ENCODE results near the gene FBN2.
"Not testable (repeated sequence)": the region's sequence is repeated elsewhere in the genome, so short reads cannot be mapped to it uniquely, and the experiment has no call there.

The FBN2 gene

DNA sequence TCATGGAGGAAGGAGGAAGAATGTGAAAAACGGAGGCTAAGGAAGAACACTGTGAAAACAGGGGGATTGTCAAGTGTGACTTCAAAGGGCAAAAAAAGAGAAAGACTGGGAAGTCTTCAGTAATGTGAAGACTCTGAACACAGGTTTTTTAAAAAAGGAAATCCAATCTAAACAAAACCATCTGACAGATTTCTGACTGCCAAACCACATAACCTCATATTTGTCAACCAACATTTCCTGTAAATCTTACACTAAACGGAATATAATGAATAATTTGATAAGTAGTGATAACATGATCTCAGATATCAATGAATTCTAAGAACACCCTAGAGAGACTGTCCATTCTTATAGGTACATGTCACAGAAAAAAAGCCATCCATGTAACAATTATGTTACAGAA lies 124.7 kb downstream of the FBN2 start:
- DNase-seq = no peak

DNA sequence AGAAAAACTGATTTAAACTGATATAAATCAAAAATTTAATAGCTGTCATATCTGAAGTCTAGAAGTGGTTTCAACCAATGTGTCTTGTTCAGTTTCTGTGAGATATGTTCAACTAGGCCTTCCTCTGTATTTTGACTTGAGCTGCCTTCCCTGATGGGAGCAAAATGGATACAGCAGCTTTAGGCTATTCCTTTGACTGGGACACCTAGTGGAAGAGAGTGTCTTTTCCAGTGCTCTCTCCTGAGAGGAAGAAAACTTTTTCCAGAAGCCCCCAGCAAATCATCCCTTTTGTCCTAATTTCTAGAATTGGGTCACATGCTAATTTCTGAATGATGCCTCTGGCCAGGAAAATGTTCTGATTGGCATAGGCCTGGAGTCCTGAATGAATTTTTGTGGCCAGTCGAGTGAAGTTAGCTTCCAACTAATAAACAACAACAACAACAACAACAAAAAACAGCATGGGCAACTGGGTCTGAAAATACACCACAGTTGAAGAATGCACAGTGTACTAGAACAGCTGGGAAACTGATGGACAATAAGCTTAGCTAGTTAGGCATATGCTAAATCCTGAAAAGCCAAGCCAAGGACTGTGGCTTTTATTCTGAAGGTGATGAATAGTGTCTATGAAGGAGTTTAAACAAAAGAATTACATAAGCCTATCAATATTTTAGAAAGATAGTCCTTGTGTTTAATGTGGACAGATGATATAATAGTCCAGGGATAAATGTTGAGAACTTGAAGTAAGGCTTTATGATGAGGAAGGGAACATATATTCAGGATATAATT lies 125.7 kb downstream of the FBN2 start:
- DNase-seq = no peak

DNA sequence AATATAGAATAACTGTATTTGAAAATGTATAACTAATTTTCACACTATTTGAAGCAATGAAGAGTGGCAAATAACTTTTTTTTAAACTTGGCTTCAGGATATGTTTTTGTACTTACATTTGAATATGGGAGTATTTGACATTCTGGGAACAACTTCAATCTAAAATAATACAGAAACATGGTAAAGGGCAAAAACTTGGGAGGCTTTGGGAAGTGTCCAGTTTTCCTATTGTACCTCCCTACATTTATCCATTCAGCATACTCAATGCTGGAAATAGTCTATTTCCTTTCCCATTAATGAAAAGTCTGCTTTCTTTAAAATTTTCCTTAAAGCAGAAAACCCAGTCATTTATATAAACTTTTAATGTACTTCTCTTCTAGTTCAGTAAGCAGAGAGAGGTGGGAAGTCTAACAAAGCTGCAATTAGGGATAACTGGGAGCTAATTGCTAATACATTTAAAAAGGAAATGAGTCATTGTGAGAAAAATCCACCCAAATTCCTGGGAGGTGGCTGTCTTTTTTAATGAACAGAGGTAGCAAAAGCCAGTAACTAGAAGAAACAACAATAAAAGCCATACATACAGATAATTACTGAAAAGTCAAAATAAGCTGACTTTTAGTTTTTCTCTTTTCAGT lies 128.8 kb downstream of the FBN2 start:
- no peak for DNase-seq

DNA sequence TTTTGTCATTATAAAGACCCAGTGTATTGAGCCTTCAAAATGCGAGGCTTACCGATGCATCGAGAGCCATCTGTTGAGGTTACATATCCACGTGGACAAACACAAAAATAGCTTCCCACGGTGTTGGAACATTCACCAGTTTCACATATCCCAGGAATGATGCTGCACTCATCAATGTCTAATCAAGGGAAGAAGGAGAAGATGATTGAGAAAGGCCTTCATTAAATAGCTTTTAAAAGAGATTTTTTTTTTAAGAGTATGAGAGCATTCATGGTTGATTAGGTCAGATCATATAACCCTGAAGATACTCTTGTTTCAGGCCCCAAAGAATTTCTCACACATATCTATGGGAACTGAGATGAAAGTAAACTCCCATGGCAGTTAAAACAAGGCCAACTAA lies 129.4 kb downstream of the FBN2 start:
- DNase-seq = no peak

DNA sequence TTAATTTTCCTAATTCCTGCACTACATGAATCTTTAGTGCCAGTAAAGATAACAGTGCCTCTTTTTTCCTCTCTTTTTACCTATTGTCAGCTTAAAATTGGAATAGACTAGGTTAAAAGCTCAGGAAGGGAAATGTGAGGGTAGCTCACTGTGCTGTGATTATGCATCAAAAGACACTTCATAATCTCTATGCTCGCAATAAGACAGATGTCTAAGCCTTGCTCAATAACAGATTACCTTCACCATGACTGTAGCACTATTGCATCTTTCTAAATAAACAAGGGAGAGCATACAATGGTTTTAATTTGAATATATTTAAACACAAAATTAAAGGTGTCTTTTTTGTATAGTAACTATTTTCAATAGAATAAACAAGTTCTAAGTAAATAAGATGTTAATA lies 130.1 kb downstream of the FBN2 start:
- DNase-seq = no peak

DNA sequence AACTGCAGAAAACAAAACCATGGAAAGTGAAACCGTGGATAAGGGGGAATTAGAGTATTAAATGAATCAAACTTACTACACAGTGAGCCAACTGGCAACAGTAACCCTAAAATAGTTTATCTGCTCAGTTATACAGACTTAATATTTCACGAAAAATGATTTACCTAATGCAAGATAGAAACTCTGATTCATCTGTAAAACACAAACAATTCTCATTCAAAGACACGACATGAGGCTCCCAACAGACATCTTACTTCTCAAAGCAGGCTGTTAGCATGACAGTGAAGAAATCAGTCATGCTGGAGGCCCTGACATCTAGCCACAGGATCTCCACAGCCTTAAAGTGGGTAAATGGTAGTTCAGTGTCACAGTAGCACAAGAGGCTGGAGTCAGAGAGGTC lies 131.2 kb downstream of the FBN2 start:
- DNase-seq = no peak

DNA sequence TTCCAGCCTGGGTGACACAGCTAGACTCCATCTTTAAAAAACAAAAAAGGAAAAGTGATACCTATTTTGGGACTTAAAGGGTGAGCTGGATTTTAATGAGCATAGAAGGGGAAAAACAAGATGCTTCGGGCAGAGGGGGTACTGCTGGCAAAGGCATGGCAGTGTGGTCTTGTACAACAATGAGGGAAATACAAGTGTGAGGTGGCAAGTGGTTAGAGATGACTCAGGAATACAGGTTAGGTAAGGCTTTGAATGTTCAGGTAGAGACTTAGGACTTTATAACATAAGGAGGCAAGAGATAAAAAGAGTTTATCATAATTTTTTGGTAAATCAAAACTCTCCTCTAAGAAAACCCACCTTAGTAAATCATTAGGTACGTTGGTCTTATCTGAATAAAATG lies 132.9 kb downstream of the FBN2 start:
- no peak for DNase-seq

DNA sequence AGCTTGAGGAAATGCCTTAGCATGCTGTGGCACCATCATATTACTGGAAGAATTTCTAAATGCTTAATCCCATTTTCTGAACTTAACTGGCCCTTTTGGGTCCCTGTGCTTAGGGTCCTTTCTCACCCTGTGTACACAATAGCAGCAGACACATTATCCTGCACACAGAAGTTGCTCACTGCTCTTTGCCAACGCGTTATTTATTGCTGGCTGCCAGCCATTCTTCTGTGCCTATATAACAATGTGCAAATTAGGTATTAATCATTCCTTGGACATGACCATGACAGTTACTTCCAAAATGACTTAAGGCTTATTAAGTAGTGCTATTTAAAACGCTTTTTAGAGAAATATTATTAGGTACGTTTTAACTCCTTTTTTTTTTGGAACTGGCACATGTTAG lies 134.7 kb downstream of the FBN2 start:
- DNase-seq = no peak

DNA sequence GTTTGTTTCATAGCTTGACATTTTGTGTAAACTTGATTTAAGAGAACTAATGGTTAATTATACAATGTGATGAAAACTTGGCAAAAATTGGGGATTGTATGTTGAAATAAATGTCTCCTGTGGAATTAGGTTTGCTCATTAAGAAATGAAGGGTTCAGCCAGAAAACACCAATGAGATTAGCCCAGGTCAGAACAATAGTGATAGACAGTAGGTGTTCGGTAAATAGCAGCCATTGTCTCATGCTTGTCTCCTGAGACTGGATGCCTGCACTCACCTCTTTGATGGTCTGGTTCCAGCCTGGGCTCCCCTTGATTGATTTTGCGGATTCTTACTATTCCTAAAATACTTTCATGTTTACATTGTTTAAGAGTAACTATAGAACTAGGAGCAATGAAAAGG lies 135.5 kb downstream of the FBN2 start:
- no peak for DNase-seq

DNA sequence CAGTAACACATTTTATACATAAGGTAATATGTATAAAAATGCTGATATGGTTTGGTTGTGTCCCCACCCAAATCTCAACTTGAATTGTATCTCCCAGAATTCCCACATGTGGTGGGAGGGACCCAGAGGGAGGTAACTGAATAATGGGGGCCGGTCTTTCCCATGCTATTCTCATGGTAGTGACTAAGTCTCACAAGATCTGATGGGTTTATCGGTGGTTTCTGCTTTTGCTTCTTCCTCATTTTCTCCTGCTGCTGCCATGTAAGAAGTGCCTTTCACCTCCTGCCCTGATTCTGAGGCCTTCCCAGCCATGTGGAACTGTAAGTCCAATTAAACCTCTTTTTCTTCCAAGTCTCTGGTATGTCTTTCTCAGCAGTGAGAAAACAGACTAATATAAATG lies 137.3 kb downstream of the FBN2 start:
- DNase-seq = not testable (repeated sequence)

DNA sequence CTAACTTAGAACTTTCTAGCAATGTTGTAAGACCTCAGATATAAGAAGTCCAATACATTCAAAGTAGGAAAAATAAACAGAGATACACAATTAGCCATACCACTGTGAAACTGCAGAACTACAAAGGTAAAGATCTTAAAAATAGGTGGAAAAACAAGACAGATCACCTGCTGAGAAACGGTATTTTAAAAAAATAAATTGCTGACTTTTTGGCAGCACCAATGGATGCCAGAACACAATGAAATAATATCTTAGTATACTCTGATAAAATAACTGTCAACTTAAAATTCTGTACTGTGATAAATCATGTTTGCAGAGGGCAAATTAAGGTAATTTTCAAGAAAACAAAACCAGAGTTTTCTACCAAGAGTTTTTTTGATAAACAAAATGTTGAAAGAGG lies 138.9 kb downstream of the FBN2 start:
- no peak for DNase-seq

DNA sequence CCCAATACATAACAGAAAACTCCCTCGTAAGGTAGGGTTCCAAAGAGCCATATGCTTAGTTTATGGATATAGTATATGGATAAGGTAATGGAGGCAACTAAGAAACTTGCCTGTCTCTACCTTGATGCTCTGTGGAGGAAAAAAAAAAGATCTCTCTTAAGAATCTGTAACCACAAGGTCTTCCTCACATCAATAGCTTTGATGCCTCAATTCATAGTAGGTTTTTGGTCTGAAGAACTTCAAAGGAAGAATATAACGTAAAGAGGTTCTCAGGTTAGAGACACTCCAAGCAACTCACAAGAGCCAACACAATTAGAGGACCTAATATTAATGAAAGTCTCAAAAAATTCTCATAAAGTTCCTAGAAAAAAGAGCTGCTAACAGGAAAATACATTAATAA lies 140.2 kb downstream of the FBN2 start:
- DNase-seq = no peak

DNA sequence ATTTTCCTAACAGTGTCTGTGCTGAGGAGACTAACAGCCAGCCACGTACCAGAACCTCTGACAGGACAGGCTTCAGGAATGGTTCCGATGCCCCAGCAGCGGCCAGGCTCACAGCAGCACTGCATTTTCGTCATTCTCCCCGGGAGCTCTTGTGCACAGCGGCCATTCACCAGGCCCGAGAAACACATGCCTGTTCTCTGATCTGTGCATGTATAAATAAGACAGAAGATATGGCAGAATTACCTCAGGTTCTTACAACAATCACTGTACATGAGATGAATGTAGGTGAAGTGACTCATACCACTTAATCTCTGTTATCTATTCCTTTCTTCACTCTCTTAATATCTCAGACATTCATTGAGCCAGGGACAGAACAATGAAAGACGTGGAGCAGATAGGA lies 143.0 kb downstream of the FBN2 start:
- no peak for DNase-seq

DNA sequence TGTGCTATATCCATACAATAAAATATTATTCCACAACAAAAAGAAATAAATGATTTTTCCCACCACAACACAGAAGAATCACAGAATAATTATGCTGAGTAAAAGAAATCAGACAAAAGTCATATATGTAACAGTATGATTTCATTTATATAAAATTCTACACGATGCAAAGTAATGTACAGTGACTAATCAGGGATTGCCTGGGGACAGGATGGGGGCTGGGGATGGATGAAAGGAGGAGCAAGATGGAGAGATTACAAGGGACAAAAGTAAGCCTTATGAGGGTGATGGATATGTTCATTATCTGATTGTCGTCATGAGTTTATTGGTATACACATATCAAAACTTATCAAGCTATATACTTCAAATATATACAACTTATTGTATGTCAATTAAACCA lies 154.0 kb downstream of the FBN2 start:
- no peak for DNase-seq

DNA sequence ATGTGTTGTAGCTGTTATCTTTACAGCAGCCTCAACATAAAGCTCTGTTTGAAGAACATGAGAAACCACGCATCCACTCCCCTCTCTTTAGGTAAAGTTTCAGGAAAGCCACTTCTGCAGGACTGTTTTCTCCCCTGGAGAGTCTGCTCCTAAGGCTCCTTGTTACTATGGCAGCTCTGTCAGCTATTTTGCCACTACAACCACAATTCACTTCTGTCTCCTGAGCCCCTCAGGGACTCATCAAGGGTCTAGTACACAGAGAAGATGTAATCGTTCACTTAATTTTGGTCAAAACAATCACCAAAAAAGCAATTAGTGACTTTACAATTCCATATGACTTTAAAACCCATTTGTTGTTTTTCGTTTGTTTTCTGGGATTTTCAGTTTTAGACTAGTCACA lies 157.7 kb downstream of the FBN2 start:
- DNase-seq = no peak

DNA sequence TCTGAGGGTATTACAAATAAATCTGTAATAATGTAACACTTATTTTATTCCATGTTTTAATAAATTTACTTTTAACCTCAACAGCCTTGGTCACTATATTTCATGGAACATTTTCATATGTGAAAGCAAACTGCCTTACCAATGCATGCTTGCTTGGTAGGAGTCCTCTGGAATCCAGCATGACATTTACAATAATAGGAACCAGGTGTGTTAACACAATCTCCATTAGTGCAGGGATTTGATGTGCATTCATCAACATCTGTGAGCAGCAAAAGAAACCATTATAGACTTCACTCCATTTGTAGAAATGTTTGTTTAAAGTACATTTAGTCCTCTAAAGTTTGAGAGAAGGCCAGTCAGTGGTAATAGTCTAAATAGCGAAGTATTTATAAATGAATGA lies 159.4 kb downstream of the FBN2 start:
- no peak for DNase-seq

DNA sequence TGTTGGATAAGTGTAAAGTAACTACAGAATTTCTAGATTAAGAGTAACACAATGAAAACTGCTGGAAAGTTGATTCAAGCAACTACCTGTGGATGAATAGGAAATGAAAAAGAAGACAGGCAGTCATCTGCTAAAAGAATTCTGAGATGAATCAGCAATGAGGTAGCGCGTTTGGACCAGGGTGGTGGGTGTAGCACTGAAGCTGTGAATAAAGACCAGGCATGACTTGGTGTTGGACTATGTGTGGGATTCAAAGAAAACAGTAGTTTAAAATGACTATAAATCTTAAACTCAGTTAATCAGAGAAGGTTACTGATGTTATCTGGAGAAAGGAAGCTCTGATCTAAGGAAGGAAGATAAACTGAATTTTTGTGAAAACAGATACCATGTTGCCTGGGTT lies 159.8 kb downstream of the FBN2 start:
- DNase-seq = no peak

DNA sequence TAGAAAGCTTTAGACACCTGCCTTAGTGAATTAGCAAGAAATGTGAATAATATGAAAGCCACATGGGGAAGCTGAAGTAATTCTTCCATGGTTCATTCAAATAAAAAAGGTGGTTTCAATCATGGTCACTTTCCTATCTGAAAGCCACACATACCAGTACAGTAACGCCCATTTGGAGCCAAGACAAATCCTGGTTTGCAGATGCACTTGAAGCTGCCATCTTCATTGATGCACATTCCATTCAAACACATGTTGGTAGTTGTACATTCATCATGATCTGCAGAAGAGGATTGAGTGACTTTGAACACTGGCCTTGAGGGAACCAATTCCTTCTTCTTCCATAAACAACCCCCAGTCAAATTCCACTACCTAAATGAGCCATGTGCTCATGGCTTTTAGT lies 161.5 kb downstream of the FBN2 start:
- no peak for DNase-seq

DNA sequence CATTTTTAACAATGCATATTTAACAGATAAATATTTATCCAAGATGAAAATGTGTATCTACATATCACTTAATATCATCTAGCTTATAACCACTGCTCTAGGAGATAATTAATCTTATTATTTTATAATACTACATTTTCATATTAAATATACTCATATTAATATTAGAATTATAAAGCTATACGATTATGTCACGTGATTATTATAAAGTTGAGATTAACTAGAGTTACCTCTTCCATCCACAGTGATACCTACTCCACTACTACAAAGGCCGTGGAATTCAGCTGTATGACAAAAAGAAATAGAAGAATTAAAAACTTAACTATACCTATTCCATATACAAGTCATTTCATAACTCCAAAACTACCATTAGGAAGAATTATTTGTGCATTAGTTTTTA lies 171.9 kb downstream of the FBN2 start:
- DNase-seq = no peak

DNA sequence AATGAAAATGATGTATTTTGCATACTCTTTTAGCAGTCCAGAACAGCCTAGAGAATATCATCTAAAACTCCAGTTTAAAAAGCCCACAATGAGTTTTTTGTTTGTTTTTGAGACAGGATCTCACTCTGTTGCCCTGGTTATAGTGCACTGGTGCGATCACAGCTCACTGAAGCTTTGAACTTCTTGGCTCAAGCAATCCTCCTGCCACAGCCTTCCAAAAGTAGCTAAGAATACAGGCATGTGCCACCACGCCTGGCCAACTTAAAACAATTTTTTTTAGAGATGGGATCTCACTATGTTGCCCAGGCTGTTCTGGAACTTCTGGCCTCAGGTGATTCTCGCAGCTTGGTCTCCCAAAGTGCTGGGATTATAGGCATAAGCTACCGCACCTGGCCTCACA lies 175.7 kb downstream of the FBN2 start:
- no peak for DNase-seq

DNA sequence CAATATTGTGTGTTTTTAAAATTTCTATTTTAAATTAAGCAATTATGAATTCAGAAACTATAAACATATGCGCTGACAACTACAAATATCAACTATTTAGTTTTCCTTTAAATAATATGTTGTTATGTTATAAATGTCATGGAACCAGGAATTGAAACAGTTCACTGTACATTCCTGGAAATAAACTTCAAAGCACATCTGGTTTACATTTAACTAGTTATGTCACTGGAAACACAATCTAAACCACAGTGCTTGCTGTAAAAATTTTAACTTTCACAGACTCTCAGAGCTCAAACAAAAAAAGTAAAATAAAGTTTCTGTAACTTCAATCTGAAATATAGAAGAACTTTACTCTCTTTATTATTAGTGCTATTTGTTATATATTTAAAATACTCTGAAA lies 179.2 kb downstream of the FBN2 start:
- no peak for DNase-seq

DNA sequence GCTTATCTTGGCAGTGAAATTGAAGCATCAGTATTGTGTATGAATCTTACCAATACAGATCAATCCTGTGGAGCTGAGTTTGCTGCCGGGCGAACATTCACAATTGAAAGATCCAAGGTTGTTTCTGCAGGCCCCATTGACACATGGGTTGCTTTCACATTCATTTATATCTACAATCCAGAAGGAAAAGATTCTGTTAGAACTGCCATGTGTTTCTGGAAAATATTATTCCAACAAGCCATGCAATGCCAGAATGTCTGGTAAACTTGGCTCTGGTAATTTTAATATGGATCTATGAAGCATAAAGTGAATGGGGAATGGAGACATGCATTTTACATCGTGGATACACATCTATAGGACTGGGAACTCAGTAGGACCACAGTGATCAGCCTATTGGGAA lies 180.8 kb downstream of the FBN2 start:
- DNase-seq = no peak

DNA sequence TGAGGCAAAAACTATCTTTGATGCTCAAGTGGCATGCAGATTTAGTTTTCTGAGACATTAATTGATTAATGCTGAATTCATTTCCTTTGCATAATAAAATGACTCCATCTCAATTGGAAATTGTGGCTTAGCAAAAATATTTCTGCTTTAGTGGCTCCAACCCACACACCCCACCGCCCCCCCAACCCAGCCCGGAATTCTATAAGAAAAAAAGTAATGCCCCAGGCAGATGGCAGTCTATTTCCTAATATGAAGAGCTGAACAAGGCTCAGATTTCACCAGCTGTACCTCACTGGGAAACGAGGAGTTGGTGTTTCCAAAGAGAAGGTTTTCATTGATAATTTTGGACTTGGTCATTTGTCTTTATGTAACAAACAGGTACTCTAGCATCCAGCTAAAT lies 182.1 kb downstream of the FBN2 start:
- DNase-seq = no peak

DNA sequence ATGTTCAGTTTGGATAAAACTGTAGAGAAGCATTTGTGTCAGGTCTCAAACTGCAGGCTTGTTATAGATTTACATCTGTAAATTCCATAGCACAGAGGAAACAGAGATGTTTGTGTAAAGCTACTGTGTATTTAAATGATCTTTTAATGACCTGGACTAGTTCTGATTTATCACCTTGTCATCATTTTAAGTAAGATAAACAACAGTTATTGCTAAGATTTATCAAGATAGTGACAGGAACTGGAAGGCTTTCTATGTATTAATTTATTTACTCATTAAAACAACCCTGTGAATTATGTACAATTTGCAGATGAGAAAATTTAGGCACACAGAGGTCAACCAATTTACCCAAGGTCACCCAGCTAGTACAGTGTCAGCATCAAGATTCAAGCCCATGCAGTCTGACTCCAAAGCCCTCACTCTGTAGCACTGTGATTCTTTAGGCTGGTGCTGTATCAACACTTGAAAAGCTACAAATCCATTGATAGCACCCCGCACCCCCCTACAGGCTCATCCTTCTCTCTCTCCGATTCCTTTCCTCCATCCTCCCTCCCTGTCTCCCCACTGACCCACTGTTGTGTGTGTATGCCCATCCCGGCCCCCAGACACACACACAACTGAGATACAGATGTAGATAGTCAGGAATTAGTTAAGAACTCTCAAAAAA lies 184.5 kb downstream of the FBN2 start:
- DNase-seq = no peak

DNA sequence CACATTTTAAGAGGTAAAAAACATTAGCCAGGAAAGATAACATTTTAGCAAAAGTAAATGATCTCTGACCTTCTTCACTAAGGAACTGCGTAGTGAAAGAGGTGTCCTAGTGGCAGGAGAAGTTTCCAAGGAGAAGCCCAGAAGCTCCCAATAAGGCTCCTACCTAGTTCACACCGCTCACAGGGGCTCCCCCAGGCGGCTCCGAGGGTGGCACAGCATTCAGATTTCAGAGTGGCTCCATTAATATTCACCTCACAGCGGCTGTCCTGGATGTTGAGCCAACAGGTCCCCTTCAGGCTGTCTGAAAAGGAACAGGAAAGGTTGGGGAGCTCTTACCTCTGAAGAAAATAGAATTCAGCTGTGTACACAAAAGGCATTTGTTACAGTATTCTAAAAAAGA lies 187.3 kb downstream of the FBN2 start:
- DNase-seq = no peak

Measured in amniotic stem cell (primary cell).